GM19193 (cell line): ENCODE results near the gene ELAPOR1.

Source experiments
- POLR2A ChIP-seq: IDR thresholded peaks from 4 replicates; pipeline ENCODE4 v1.6.1; 2011; ENCODE audit not compliant: insufficient read depth, insufficient read length; ENCODE audit errors: extremely low read depth

The ELAPOR1 gene

GRCh38 chr1:109090196-109091077 lies 23.5 kb upstream of the ELAPOR1 start, which contains the start of gene TMEM167B:
Gene TMEM167B, plus strand, starts transcription at chr1:109090764. Its CDS starts 109 bp downstream, at chr1:109090873.
- TF ChIP-seq POLR2A, result peak; percentile 58

DNA sequence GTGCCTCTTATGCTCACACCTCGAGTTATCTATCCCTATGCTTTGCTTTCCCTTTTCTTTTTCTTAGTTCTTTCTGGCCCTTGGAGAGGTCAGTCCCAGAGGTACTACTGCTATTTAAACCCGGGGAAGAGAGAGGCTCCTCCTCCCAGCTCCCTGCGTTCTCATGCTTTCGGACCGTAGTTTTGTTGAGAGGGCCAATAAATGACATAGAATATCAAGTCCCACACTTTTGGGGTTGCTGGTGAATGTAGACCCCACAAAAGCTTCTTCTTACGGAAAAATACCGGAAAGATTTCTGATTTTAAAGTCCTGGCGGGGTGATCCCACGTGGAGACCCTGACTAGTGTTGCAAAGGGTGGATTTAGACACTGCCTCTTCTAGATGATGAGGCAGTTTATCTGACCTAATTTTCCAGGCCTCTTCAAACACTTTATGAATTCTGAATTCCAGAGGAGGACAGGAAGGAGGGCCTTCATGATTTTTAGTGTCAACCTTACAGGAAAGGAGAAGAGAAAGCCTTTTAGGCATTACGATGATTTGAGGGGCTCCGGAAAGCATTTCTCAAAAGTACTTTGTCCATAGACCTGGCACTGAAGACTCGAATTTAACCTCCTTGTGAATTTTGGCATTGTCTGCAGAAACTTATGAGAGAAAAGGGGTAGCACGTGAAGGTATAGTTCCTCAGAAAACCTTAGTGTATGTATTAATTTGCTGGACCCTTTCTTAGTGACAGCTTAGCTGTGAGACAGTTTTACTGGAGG lies 22.7 kb upstream of the ELAPOR1 start:
- no peak for TF ChIP-seq POLR2A

DNA sequence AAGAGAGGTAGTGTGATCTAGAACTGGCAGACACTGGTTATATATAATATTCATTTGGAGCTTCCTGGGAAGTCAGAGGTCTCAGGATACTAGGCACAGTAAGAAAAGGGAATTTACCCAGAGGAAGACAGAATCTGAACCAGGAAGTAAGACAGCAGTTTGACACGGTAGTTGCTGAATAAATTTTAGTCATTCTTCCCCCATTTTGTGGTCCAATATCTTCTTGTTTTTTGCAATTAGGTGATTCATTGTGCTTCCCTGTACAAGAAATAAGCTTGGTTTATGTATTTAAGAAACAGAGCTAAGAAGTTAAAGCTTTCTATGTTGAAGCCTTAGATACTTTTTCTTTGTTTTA lies 22.1 kb upstream of the ELAPOR1 start:
- no peak for TF ChIP-seq POLR2A

DNA sequence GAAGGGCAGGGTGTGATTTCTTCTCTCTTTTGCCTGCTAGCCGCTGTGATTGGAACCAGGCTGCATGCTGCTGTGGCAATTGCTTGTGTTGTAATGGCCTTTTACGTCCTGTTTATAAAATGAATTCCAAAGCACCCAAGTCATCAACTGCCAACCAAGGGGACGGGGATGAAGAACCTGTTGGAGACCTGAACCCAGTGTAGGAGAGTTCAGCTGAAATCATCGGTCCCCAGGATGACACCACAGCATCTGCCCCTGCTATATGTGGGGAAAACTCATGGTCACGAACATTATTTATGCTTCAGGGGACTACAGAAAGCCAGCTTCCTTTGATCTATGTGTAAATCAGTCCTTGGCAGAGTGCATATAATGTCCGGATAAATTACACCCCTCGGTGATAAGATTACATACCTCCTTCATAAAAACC lies 19.5 kb upstream of the ELAPOR1 start:
- TF ChIP-seq POLR2A, result no peak

DNA sequence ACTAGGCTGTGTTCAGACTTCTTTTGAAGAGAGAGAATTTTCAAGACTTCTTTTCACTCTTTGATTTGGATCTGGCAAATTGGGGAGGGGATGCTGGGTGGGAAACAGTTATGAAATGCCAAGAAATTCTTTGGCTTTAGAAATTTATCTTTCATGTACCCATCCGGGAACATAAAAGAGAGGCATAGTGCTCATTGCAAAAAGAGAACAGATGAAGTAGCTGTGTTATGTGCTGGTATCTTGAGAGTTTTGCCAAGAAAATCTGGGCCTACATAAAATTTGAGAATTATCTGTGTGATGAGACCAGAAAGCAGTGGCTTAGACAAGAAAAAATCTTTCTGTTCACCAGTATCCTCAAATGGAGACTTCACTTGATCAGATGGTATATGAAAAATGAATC lies 19.0 kb upstream of the ELAPOR1 start:
- no peak for TF ChIP-seq POLR2A

DNA sequence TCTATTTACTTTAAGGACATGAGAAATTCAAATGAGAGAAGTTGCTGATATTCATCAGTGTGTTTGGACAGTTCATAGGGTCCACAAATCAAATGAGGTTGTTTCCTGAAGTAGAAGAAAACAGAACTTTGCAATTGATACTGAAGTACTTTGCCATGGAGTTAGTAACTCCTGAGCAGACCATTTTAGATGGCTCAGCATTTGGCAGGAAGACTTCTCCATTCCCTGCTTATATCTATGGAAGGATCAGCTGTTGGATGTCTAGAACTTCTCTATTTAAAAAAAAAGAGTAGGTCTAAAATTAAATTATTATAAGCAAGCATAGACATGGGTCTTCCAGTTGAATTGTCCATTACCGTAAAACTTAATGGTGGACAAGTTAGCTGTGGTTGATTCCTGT lies 18.3 kb upstream of the ELAPOR1 start:
- no peak for TF ChIP-seq POLR2A

DNA sequence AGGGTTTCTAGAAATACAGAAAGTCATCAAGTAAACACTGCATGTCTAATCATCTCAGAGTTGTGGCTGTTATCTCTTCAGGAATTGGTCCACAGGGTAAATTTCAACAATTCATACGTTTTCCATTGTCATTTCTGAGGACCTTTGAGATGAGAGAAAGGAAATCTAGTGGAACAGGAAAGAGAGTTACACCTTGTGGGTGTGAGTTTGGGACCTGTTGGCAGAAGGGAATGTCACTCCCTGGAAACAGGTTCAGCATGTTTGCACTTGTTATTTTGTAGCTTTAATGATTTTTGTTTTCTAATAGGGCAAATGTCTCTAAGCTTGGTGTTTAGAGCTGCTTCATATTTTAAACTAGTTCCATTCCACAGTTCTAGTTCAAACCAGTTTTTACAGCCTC lies 17.8 kb upstream of the ELAPOR1 start:
- TF ChIP-seq POLR2A, result no peak

- peak; percentile 100 for TF ChIP-seq POLR2A
Measured at GRCh38 chr1:109099938-109100773, 13.8 kb upstream of the ELAPOR1 start.

DNA sequence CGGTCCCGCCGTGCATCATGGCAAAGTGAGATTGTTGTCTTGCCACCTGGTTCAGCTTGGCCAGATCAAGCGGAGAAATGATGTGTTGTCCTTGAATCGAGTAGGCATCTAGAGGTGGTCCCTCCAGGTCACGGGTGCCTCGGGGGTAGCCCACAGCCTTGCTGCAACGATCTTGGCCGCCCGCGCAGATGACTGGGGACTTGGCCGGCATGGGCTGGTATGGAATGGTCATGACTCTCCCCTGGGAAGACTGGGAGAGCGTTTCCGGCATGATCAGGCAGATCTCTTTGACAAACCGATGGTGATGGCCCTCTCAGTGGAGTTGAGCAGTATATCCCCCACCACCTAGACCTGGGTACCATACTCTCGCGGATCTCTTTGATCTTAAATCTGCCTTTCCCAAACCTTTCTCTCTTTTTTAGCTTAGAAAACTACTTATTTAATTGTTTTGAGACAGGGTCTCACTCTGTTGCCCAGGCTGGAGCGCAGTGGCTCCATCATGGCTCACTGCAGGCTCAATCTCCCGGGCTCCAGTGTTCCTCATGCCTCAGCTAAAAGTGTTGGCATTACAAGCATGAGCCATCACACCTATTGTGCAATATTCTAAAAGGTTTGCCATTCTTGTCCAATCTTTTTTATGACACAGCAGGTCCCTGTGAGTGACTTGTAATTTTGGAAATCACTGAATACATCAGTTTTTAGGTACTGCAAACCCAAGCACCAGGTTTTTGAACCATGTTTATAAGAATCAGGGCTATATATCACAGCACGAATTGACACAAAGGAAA lies 9.4 kb upstream of the ELAPOR1 start:
- TF ChIP-seq POLR2A, result no peak

- TF ChIP-seq POLR2A, result no peak
Measured at GRCh38 chr1:109105881-109106280, 8.0 kb upstream of the ELAPOR1 start.

DNA sequence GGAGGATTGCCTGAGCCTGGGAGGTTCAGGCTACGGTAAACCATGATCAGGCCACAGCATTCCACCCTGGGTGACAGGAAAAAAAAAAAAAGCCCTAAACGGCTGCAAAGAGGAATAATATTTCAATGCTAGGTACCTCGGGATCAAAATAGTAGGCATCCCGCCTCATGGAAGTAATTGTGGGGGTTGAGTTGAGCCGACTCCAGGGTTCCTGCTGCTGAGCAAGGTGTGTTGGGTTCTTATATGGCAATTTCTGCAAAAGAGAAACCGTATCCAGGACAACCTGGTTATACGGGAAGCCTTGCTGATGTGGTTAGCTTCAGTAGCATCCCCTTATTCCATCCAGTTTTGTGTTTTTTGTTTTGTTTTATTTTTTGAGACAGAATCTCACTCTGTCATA lies 6.1 kb upstream of the ELAPOR1 start:
- TF ChIP-seq POLR2A, result no peak

DNA sequence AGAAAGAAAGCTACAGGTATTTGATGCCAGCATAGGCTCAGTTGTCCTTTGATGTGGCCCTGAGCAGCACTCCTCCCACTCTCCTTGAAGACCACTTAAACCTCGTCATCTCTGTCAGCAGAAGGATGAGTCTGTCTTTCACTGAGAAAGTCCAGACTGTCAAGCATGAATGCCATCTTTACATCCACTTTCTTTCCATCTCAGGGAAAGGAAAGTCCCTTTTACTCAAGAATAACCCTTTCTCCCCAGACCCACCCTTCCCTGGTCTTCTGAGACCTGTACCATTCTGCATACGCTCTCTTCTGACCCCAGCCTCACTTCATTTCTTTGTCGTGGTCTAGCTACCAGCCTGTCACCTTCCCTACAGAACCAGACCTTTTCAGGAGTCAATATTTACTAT lies 4.0 kb upstream of the ELAPOR1 start:
- TF ChIP-seq POLR2A, result no peak

- no peak for TF ChIP-seq POLR2A
Measured at GRCh38 chr1:109111386-109112055, 2.4 kb upstream of the ELAPOR1 start.

- no peak for TF ChIP-seq POLR2A
Measured at GRCh38 chr1:109112056-109112651, 1.8 kb upstream of the ELAPOR1 start.

GRCh38 chr1:109112652-109113285 lies 1.1 kb upstream of the ELAPOR1 start:
- TF ChIP-seq POLR2A, result no peak
